Measurements from ENCODE around the gene ASS1. TPM values are rescaled to one million over a fixed set of nuclear protein-coding genes. Genes with fewer than 3 reads are reported as not detected.

Gene ASS1
- total RNA-seq, 6 donors from 2014 or later, result 31.4 to 104 (median 66.3) TPM

DNA sequence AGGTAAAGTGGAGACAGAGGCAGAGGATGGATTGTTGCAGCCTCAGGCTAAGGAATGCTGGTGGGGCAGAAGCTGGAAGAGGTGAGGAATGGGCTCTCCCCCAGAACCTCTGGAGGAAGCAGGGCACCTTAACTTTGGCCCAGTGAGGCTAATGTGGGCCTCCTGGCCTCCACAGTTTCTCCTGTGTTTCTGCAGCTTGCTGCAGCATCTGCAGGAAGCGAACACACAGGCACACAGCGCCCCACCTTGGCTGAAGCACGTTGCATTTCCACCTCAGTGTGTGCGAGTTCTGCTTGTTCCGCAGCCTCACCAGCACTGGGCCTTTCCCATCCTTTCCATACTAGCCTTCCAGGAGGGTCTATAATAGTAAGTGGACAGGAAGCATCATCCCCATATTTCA is 27.2 kb upstream of the ASS1 start:
- Histone ChIP-seq H3K4me3 (no peak overlapping the region), H3K27ac (no peak overlapping the region), H3K36me3 (no peaks in the 10 kb centered on the region), H3K27me3 (no peaks in the 10 kb centered on the region), H3K9me3 (no peaks in the 10 kb centered on the region), H3K4me1 (no peaks in the 10 kb centered on the region)
- ATAC-seq (ENCODE audit: low FRiP score in 2 of 2) (no peak), DNase-seq (no peak)
- TF ChIP-seq POLR2A (IDR thresholded peaks at IDR 0.05) (no peak), POLR2AphosphoS5 (IDR thresholded peaks at IDR 0.05) (no peak), EP300 (IDR thresholded peaks at IDR 0.05) (no peak)
- TF ChIP-seq, protein P1, sequence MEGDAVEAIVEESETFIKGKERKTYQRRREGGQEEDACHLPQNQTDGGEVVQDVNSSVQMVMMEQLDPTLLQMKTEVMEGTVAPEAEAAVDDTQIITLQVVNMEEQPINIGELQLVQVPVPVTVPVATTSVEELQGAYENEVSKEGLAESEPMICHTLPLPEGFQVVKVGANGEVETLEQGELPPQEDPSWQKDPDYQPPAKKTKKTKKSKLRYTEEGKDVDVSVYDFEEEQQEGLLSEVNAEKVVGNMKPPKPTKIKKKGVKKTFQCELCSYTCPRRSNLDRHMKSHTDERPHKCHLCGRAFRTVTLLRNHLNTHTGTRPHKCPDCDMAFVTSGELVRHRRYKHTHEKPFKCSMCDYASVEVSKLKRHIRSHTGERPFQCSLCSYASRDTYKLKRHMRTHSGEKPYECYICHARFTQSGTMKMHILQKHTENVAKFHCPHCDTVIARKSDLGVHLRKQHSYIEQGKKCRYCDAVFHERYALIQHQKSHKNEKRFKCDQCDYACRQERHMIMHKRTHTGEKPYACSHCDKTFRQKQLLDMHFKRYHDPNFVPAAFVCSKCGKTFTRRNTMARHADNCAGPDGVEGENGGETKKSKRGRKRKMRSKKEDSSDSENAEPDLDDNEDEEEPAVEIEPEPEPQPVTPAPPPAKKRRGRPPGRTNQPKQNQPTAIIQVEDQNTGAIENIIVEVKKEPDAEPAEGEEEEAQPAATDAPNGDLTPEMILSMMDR (IDR thresholded peaks at IDR 0.05), result no peak
- 73 to 81% methylated on average over 5 of the region's 5 CpGs for WGBS, 2 donors

DNA sequence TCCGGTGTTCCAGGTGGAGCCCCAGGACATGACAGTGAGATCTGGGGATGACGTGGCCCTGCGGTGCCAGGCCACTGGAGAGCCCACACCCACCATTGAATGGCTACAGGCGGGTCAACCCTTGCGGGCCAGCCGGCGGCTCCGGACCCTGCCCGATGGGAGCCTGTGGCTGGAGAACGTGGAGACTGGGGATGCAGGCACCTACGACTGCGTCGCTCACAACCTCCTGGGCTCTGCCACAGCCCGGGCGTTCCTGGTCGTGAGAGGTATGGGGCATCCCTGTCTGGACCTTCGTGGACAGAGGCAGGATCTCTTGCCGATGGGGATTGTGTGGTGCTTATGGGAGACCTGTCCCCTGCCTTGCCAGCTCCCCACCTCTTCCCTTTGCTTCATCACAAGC is 26.0 kb upstream of the ASS1 start:
- ATAC-seq (ENCODE audit: low FRiP score in 2 of 2) (peak in 1 of 2 donors; percentile 22), DNase-seq (peak in 1 of 2 donors; percentile 59)
- WGBS, 2 donors, result 86 to 94% methylated on average over 7 to 18 of the region's 18 CpGs
- no peak for TF ChIP-seq POLR2A (IDR thresholded peaks at IDR 0.05)
- TF ChIP-seq, protein P1 (IDR thresholded peaks at IDR 0.05), result no peak
- TF ChIP-seq POLR2AphosphoS5 (IDR thresholded peaks at IDR 0.05), result no peak
- no peak for TF ChIP-seq EP300 (IDR thresholded peaks at IDR 0.05)
- Histone ChIP-seq H3K4me3 (no peak overlapping the region), H3K27ac (no peak overlapping the region), H3K9me3 (no peaks in the 10 kb centered on the region), H3K27me3 (no peaks in the 10 kb centered on the region), H3K36me3 (no peaks in the 10 kb centered on the region), H3K4me1 (no peaks in the 10 kb centered on the region)

DNA sequence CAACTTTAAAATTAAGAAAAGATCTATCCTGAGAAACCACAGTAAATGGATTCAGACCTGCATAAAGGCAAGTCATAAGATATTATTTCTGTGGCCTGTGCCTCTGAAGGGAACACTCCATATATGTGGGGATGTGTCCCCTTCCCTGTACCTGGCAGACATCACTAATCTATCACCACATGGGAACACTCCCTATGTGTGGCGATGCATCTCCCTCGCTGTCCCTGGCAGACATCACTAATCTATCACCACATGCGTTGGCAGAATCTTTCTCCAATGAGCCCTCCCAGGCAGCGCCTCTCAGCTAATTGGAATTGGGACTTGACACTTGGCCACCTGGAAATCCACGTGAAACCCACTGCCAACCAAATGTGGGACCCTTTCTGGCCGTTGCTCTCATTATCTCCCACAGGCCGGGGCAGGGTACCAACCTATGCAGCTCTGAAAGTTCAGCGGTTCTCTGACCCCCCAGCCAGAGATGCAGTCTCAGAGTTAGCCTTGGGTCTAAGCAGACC is 25.2 kb upstream of the ASS1 start:
- H3K9me3 ChIP-seq, result no peaks in the 10 kb centered on the region
- no peak for ATAC-seq (ENCODE audit: low FRiP score in 2 of 2)
- WGBS, 2 donors, result 84 to 90% methylated on average over 8 of the region's 8 CpGs
- H3K4me3 ChIP-seq, result no peak overlapping the region
- no peaks in the 10 kb centered on the region for H3K36me3 ChIP-seq
- H3K27ac ChIP-seq, result no peak overlapping the region
- TF ChIP-seq, protein P1 (IDR thresholded peaks at IDR 0.05), result no peak
- TF ChIP-seq POLR2AphosphoS5 (IDR thresholded peaks at IDR 0.05) (no peak), EP300 (IDR thresholded peaks at IDR 0.05) (no peak), POLR2A (IDR thresholded peaks at IDR 0.05) (no peak)
- H3K4me1 ChIP-seq, result no peaks in the 10 kb centered on the region
- no peaks in the 10 kb centered on the region for H3K27me3 ChIP-seq
- DNase-seq, result no peak

DNA sequence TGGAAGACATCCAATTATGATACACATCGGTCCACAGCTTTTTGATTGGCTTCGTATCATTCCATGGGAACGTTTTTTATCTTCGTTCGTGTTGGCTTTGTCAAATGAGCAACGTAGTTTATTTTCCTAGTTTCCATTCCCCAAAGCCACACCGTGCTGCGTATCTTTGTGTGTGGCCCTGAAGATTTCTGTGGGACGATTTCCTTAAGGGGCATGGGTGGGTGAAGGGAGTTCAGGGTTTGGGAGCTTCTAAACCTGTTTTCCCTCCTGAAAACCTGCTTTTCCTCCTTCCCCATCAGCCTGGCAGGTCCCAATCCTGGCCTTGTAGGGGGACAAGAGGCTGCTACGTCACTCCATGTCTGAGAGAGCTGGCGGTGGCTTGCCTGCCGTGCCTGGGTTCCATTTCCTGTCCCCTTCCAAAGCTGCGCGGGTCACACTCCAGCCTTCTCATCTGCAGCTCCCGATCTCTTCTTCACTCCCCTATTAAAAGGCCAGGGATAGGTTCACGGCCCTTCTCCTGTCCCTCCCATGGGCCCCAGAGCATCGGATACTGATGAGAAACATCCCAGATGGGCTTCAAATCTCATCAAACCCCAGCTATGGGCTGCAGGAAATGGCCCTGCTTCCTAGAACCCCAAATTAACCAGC is 23.5 kb upstream of the ASS1 start:
- H3K9me3 ChIP-seq, result no peaks in the 10 kb centered on the region
- WGBS, 2 donors, result 70 to 78% methylated on average over 17 of the region's 17 CpGs
- no peaks in the 10 kb centered on the region for H3K4me1 ChIP-seq
- no peak for TF ChIP-seq POLR2A (IDR thresholded peaks at IDR 0.05)
- H3K27me3 ChIP-seq, result no peaks in the 10 kb centered on the region
- DNase-seq (no peak), ATAC-seq (ENCODE audit: low FRiP score in 2 of 2) (no peak)
- no peak overlapping the region for H3K4me3 ChIP-seq
- no peak overlapping the region for H3K27ac ChIP-seq
- no peaks in the 10 kb centered on the region for H3K36me3 ChIP-seq

DNA sequence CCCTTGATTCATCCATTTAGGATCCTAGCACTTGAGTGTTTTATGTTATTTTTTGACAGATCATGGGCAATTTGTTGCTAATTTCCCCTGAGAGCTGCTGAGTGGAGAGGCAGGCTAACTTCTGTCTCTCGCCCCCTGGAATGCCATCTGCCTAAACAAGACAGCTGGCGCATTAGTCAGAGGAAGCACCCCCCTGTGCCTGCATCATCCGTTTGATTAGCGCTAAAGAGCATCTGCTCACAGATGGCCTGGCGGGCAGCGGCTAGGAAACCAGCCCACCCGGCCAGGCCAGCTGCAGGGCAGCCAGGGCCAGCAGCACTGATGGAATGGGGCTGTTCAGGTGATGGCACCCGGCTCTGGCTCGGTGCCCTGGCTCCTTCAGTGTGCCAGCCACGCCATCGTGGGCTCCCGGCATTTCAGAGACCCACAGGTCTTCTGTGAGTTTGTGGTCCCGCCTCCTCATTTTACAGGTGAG is 22.9 kb upstream of the ASS1 start:
- TF ChIP-seq POLR2AphosphoS5 (IDR thresholded peaks at IDR 0.05) (no peak), EP300 (IDR thresholded peaks at IDR 0.05) (no peak), POLR2A (IDR thresholded peaks at IDR 0.05) (no peak)
- TF ChIP-seq, protein P1 (IDR thresholded peaks at IDR 0.05), result no peak
- no peaks in the 10 kb centered on the region for H3K9me3 ChIP-seq
- no peaks in the 10 kb centered on the region for H3K27me3 ChIP-seq
- H3K36me3 ChIP-seq, result no peaks in the 10 kb centered on the region
- H3K27ac ChIP-seq, result no peak overlapping the region
- DNase-seq, result no peak
- WGBS, 2 donors, result 73 to 78% methylated on average over 11 to 13 of the region's 13 CpGs
- H3K4me3 ChIP-seq, result no peak overlapping the region
- H3K4me1 ChIP-seq, result no peaks in the 10 kb centered on the region
- no peak for ATAC-seq (ENCODE audit: low FRiP score in 2 of 2)
